Spinal cord (tissue), 10 donors: ENCODE data around the gene UBASH3B. TPM values are rescaled to one million over a fixed set of nuclear protein-coding genes. Genes with fewer than 3 reads are reported as not detected.
"Not testable (repeated sequence)": the region's sequence is repeated elsewhere in the genome, so short reads cannot be mapped to it uniquely, and the experiment has no call there.

Experiments used
- DNase-seq, 6 donors: peaks; one replicate each; pipeline versions ENCODE4 v3.0.0 to v3.0.0-alpha.2; 2013 to 2015; ENCODE audit warnings: low spot score in 6 of 6, low read depth in 4 of 6
- H3K27ac ChIP-seq: one replicate; pipeline ENCODE4 v1.5.1; 2013; ENCODE audit warnings: low read depth, low read length, control low read depth
- H3K27me3 ChIP-seq: one replicate; pipeline ENCODE4 v1.6.1; 2013; ENCODE audit warnings: low read length; ENCODE audit not compliant: control insufficient read depth, insufficient read depth
- H3K36me3 ChIP-seq: one replicate; pipeline ENCODE4 v1.6.1; 2013; ENCODE audit warnings: low read length; ENCODE audit not compliant: control insufficient read depth, insufficient read depth
- H3K4me1 ChIP-seq: one replicate; pipeline ENCODE4 v1.6.1; 2013; ENCODE audit warnings: low read length; ENCODE audit not compliant: control insufficient read depth, insufficient read depth
- H3K4me3 ChIP-seq: one replicate; pipeline ENCODE4 v1.5.1; 2013; ENCODE audit warnings: low read depth, low read length, control low read depth
- H3K9me3 ChIP-seq: one replicate; pipeline ENCODE4 v1.6.1; 2013; ENCODE audit warnings: low read length; ENCODE audit not compliant: control insufficient read depth, insufficient read depth
- WGBS: methylation state at CpG from one replicate; pipeline ENCODE4 v1.1.5; 2013; ENCODE audit warnings: missing lambda C conversion rate; ENCODE audit not compliant: insufficient coverage; 5-methylcytosine and 5-hydroxymethylcytosine counted together
- polyA plus RNA-seq, 2 donors: library from polyadenylated mRNA; unstranded; fragments of 120-200 nt; gene quantifications; one replicate each; pipeline ENCODE4 v1.2.1, GENCODE V29; 2013; ENCODE audit not compliant: insufficient read length in 2 of 2
- small RNA-seq: library from RNA; depleted of rRNA; stranded (forward); fragments of <200 nt; gene quantifications from one replicate; pipeline ENCODE3, GENCODE V24; 2014; ENCODE audit warnings: low replicate concordance
- total RNA-seq, 2 donors: library from RNA; depleted of rRNA in 1 of 2; stranded (reverse); fragments of 120-200 nt in 1 of 2; fragments of >200 nt in 1 of 2; gene quantifications; one replicate each; pipeline versions ENCODE4 v1.2.3 to v1.2.4, GENCODE V29; 2013 to 2014
- donor health status: healthy.

Gene UBASH3B
- total and polyA plus RNA-seq, 4 donors: 6.0 to 17.2 (median 9.6) TPM

- no peaks in the 10 kb centered on the region for H3K9me3 ChIP-seq
- H3K27ac ChIP-seq: no peak overlapping the region
- no peak for DNase-seq
- H3K4me1 ChIP-seq: no peaks in the 10 kb centered on the region
- no peaks in the 10 kb centered on the region for H3K27me3 ChIP-seq
- H3K36me3 ChIP-seq: no peaks in the 10 kb centered on the region
- H3K4me3 ChIP-seq: no peak overlapping the region
- 95% methylated on average over 7 of the region's 11 CpGs for WGBS
Measured at GRCh38 chr11:122853261-122853660, 197.7 kb downstream of the UBASH3B start.

GRCh38 chr11:122853971-122854446, 198.5 kb downstream of the UBASH3B start:
- no peak overlapping the region for H3K27ac ChIP-seq
- H3K27me3 ChIP-seq: no peaks in the 10 kb centered on the region
- WGBS: no CpG with 5 or more reads among the region's 3 CpGs
- H3K36me3 ChIP-seq: no peaks in the 10 kb centered on the region
- no peak overlapping the region for H3K4me3 ChIP-seq
- no peaks in the 10 kb centered on the region for H3K4me1 ChIP-seq
- H3K9me3 ChIP-seq: no peaks in the 10 kb centered on the region
- DNase-seq: peak; percentile 70 to 98 (median 78)

GRCh38 chr11:122861631-122862030, 206.1 kb downstream of the UBASH3B start:
- Histone ChIP-seq H3K4me3 (no peak overlapping the region), H3K27me3 (no peaks in the 10 kb centered on the region), H3K4me1 (no peaks in the 10 kb centered on the region), H3K27ac (no peak overlapping the region), H3K9me3 (no peaks in the 10 kb centered on the region), H3K36me3 (no peaks in the 10 kb centered on the region)
- no CpG with 5 or more reads among the region's 3 CpGs for WGBS
- DNase-seq: no peak

- Histone ChIP-seq H3K36me3 (no peaks in the 10 kb centered on the region), H3K4me3 (no peak overlapping the region), H3K4me1 (no peaks in the 10 kb centered on the region), H3K27me3 (no peaks in the 10 kb centered on the region), H3K27ac (no peak overlapping the region), H3K9me3 (no peaks in the 10 kb centered on the region)
- WGBS: no CpG with 5 or more reads among the region's 1 CpG
- DNase-seq: no peak
Measured at GRCh38 chr11:122862091-122862490, 206.6 kb downstream of the UBASH3B start.

GRCh38 chr11:122863154-122863553, 207.6 kb downstream of the UBASH3B start:
- H3K4me1 ChIP-seq, H3K27ac ChIP-seq, H3K4me3 ChIP-seq, H3K27me3 ChIP-seq, H3K36me3 ChIP-seq, H3K9me3 ChIP-seq, DNase-seq: not testable (repeated sequence)
- WGBS: no CpG with 5 or more reads among the region's 1 CpG

- peak in 4 of 6 donors; percentile 42 to 91 (median 70) for DNase-seq
- no peaks in the 10 kb centered on the region for H3K36me3 ChIP-seq
- no peak overlapping the region for H3K4me3 ChIP-seq
- no CpG with 5 or more reads among the region's 7 CpGs for WGBS
- no peaks in the 10 kb centered on the region for H3K9me3 ChIP-seq
- no peak overlapping the region for H3K27ac ChIP-seq
- H3K4me1 ChIP-seq: no peaks in the 10 kb centered on the region
- H3K27me3 ChIP-seq: no peaks in the 10 kb centered on the region
Measured at GRCh38 chr11:122863704-122864326, 208.3 kb downstream of the UBASH3B start.

Small RNA genes lying within 50 kb of the gene (small RNA-seq; reads per million reads assigned to genes)
- not detected for gene RF01210

Other genes with a start within 250 kb of the UBASH3B start
- gene CRTAM, start 182.8 kb downstream of the UBASH3B start, total RNA-seq: under 1 TPM; 0.17 to 0.20 TPM
- gene CRTAM, start 182.8 kb downstream of the UBASH3B start, polyA plus RNA-seq: under 1 TPM in 1 of 2 donors, not detected in 1; 0.08 TPM
- gene JHY, start 227.0 kb downstream of the UBASH3B start, total RNA-seq: 10 to 100 TPM; 10.6 to 14.8 TPM
- 10 to 100 TPM in 1 of 2 donors, 1 to 10 TPM in 1; 9.5 to 11.5 TPM for gene JHY, start 227.0 kb downstream of the UBASH3B start, polyA plus RNA-seq